Prostate gland (tissue), 2 donors: ENCODE results near the gene HIBCH.

ENCODE experiments used
- CTCF ChIP-seq, 4 experiments: fragments of 200-600 bp in 2 of 4; fragments of 450-650 bp in 2 of 4; sonication (generic) in 2 of 4; IDR thresholded peaks; 1 replicate in 3 of 4; 2 replicates in 1 of 4; pipeline ENCODE4 v1.5.1; 2016 to 2019; ENCODE audit warnings: antibody characterized with exemption in 4 of 4, mild to moderate bottlenecking in 2 of 4, moderate library complexity in 2 of 4
- POLR2A ChIP-seq: fragments of 450-650 bp; IDR thresholded peaks from one replicate; pipeline ENCODE4 v1.6.1; 2016; ENCODE audit warnings: antibody characterized with exemption, mild to moderate bottlenecking

- TF ChIP-seq POLR2A = no peak
- TF ChIP-seq CTCF (IDR thresholded peaks at IDR 0.05) = no peak
These were observed 154.1 kb downstream of the HIBCH start for GRCh38 chr2:190165491-190165890.
